ENCODE data around the gene KLK7.
"Not testable (repeated sequence)": the region's sequence is repeated elsewhere in the genome, so short reads cannot be mapped to it uniquely, and the experiment has no call there.

Gene KLK7

DNA sequence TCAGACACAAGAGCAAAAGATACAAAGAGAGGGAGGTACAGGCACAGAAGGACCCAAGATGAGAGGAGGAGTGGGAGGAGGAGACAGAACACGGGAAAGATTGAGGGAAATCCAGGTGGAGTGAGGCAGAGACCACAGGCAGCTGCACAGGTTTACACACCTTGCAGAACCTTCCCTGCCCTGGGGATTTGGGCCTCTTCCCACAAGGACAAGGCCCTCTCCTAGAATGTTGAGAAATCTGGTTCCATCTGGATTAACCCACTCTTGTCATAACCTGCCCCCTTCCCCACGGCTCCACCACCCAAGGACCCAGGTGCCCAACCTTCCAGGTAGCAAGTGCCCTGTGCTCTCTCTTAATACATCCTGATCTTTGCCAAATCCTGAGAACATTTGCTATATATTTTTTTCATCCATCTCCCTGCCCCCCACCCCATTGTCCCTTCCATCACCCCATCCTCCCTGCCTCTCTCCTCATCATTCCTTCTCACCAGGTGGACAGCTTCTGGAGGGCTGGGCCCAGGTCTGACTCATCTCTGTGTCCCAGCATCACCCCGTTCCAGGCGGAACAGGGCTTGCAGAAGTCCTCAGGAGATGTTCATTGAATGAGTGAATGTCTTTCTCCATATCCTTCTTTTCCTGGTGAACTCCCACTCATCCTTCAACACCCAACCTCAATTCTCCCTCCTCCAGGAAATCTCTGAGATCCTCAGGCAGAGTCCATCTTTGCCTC lies 26.5 kb upstream of the KLK7 start:
- DNase-seq = no peak

GRCh38 chr19:51009061-51009891 lies 25.6 kb upstream of the KLK7 start:
- DNase-seq = no peak

DNA sequence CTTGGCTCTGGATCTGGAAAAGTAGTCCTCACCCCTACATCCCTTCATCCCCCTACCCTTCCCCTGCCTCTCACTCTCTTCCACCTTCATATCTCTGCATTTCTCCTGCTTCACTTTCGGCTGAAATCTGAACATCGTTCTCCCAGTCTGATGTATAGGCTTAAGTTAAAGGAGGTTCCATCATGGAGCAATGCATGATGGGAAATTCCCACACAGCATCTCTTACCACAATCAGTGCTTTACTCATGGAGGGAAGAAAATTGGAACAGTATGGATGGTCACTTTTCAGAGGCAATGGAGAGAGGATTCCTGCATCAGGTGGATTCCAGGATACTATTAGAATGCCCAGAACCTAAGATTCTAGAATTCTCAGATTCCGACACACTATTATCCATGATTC lies 23.8 kb upstream of the KLK7 start:
- no peak for DNase-seq

- DNase-seq = no peak
These were observed 22.7 kb upstream of the KLK7 start for GRCh38 chr19:51006406-51006805.

- DNase-seq = no peak
These were observed 21.5 kb upstream of the KLK7 start for GRCh38 chr19:51005248-51005647.

GRCh38 chr19:51003316-51003715 lies 19.6 kb upstream of the KLK7 start:
- DNase-seq = no peak

DNA sequence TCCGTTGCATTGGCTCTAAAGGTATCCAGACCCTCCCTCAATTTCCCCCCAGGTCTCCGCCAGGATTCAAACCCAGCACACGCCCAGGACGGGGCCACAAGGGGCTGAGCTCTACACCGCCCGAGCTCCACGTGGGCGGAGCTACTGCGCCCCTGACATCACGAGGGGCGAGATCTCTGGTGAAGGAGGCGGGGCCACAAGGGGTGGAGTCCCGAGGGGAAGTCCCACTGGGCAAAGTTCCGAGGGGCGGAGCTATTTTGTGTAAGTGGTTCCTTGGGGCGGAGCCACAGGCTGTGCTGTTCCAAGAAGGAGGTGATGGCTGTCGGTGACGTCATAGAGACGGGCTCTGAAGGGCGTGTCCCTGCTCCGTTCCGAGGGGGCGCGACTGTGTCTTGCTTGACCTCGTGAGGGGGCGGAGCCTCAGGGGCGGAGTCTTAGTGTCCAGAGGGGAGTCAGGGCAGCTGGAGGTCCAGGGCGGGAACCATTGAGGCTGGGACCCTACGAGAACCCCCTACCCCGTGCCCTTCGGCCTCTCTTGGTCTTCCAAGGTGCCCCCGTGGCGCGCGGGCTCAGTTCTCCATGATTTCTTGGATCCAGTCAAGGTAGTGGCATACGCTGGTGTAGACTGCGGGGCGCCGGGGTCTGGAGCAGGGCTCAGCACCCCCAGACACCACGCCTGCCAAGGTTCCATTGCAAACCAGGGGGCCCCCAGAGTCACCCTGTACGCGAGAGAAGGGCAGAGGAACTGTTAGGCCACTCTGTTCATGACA lies 19.0 kb upstream of the KLK7 start:
- DNase-seq = no peak

DNA sequence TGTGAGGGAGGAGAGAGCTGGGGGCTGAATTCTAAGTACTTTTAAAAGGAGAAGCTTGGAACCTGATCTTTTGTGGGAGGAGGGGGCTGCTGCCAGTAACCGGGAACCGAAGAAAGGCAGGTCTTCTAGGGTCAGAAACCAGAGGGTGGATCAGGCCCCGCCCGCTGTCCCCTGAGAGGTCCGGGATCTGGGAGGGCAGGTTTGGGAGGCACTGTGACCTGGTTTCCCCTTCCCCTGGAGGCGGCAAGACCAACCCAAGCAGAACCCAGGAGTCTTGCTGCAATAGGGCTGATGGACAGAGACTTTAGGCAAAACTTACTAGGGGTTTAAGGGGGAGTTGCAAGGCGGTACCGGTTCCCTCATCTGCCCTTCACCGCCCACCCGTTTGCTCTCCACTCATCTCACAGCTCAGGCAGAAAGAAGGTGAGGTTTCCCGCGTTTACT lies 18.4 kb upstream of the KLK7 start:
- no peak for DNase-seq

DNA sequence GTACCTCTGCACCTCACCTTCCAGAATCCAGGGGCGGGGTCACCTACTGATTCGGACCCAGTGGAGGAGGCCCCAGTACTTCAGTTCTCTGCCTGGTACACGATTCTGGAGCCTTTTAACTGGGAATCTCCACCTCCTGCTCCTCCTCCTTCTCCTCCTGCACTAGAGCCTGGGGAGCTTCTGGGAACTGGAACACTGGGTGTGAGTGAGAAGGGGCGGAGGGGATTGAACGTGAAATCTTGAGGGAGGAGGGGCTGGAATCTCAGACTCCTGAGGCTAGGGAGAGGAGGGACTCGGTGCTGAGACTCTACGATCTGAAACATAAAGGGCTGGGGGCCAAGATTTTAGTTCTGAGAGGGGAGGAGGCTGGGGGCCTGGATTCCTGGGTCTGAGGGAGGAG lies 17.8 kb upstream of the KLK7 start, which contains the start of gene KLK8:
TSS of gene KLK8 (minus strand) at position 90 of the 400 bp plus-strand sequence. CDS start 437 bp downstream, outside the sequence.
- no peak for DNase-seq

GRCh38 chr19:51000981-51001380 lies 17.3 kb upstream of the KLK7 start:
- DNase-seq = no peak

- DNase-seq = no peak
These were observed 16.7 kb upstream of the KLK7 start for GRCh38 chr19:51000426-51000825.

- DNase-seq = no peak
These were observed 15.0 kb upstream of the KLK7 start for GRCh38 chr19:50998686-50999085.

GRCh38 chr19:50998061-50998460 lies 14.3 kb upstream of the KLK7 start:
- no peak for DNase-seq

DNA sequence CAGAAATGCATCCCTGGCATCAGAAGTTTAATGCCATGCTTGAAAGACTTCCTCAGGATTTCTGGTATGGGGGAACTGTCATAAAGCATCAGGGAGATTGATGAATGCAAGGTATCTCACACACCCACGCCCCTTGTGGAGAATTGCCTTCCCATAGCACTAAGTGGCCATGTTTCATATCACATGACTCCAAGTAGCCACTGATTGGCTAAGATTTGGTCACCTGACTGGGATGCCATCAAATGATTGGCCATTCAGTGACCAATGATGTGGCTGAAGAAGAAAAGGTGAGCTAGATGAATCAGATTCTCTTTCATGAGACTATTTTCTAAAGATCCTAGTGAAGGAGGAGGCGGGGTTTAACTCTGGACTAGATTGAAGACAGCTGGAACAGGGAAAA lies 10.4 kb upstream of the KLK7 start:
- DNase-seq = no peak

GRCh38 chr19:50992666-50993035 lies 8.9 kb upstream of the KLK7 start:
- no peak for DNase-seq

GRCh38 chr19:50984416-50984815 lies 699 bp upstream of the KLK7 start:
- not testable (repeated sequence) for DNase-seq

- no peak for DNase-seq
These were observed 1.5 kb downstream of the KLK7 start for GRCh38 chr19:50982186-50982585.

GRCh38 chr19:50981587-50982146 lies 2.0 kb downstream of the KLK7 start:
- no peak for DNase-seq

DNA sequence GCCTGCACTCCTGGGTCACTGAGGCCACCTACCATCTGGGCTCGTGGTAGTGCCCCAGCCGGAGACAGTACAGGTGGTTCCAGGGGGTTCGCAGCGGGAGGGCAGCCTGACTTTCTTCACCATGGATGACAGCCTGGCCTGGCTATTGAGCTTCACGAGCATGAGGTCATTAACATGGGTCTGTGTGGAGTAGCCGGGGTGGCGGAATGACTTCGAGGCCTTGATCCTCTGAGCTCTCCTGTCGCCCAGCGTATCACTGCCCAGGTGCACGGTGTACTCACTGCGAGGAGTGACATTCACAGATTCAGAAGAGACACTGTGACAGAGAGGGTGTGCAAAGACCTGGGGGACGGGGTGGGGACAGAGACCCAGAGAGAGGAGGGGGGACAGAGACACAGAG lies 3.5 kb downstream of the KLK7 start:
- no peak for DNase-seq

DNA sequence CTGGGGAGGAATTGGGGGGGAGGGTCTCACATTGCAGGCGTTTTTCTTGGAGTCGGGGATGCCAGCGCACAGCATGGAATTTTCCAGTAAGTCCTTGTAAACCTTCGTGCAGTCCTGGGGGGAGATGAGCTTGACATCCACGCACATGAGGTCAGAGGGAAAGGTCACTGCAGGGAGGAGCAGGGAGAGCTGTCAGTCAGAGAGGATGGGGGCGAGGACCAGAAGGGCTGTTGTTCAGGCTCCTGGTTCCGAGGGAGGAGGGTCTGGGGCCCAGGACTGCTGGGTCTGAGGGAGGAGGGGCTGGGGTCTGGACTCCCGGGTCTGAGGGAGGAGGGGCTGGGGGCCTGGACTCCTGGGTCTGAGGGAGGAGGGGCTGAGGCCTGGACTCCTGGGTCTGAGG lies 4.0 kb downstream of the KLK7 start:
- DNase-seq = no peak

DNA sequence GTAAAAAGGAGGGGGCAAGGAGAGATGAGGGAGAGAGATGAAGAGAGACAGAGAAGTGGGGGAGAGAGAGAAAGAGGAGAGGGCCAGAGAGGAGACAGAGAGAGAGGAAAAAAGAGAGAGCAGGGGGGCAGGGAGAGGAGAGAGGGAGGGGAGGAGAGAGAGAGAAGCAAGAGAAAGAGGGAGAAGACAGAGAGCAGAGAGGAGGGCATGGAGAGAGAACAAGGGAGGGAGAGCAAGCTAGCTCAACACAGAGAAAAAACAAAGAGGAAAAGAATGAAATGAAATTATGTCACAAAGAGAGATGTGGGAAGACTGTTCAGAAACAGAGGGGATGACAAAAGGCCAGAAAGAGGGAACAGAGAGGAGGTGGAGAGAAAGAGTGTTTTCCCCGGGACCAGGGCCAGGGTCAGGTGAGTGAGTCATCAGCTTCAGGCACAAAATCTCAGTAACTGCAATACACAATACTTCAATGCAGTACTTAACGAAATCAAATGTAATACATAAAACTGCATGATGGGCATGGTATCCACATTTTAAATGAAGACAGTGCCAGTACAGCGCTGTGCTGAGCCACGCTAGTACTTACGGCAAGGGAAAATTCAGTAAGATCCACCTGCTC lies 4.8 kb downstream of the KLK7 start:
- DNase-seq = no peak

- DNase-seq = no peak
These were observed 6.1 kb downstream of the KLK7 start for GRCh38 chr19:50977626-50978025.

DNA sequence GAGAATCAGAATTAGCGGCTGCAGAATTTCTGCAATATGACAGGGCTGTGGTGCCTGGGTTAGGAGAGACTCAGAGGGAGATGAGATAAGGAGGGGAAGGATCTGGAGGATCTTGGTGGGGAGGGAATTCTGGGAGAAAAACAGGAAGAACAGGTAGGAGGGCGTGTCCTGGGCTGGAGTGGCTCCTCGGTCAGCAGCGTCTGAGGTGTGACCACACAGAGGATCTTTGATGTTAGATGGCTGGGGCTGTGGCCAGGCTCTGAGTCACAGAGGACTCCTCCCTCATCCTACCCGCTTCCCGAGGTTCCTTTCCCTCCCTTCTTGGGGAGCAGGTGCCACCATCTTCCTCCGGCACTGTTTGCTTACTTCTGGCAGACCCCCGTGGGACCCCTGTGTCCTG lies 8.0 kb downstream of the KLK7 start:
- DNase-seq = no peak

All from NCI-H2107 (cell line).